ENCODE data around the gene AKR1A1.
A peak's percentile ranks its signal among the peaks of the same experiment; 100 is the strongest.
"Not testable (repeated sequence)": the region's sequence is repeated elsewhere in the genome, so short reads cannot be mapped to it uniquely, and the experiment has no call there.

The AKR1A1 gene

GRCh38 chr1:45550401-45551351 is at the start of gene AKR1A1:
Gene AKR1A1, plus strand, starts transcription at chr1:45550826. Its CDS starts 10,969 bp downstream, at chr1:45561795.
- DNase-seq (ENCODE audit: low read depth in 1 of 2, low spot score in 1 of 2), result peak; percentile 78 to 87

- DNase-seq (ENCODE audit: low read depth in 1 of 2, low spot score in 1 of 2), result no peak
Observed at GRCh38 chr1:45501505-45501859, 49.1 kb upstream of the AKR1A1 start.

DNA sequence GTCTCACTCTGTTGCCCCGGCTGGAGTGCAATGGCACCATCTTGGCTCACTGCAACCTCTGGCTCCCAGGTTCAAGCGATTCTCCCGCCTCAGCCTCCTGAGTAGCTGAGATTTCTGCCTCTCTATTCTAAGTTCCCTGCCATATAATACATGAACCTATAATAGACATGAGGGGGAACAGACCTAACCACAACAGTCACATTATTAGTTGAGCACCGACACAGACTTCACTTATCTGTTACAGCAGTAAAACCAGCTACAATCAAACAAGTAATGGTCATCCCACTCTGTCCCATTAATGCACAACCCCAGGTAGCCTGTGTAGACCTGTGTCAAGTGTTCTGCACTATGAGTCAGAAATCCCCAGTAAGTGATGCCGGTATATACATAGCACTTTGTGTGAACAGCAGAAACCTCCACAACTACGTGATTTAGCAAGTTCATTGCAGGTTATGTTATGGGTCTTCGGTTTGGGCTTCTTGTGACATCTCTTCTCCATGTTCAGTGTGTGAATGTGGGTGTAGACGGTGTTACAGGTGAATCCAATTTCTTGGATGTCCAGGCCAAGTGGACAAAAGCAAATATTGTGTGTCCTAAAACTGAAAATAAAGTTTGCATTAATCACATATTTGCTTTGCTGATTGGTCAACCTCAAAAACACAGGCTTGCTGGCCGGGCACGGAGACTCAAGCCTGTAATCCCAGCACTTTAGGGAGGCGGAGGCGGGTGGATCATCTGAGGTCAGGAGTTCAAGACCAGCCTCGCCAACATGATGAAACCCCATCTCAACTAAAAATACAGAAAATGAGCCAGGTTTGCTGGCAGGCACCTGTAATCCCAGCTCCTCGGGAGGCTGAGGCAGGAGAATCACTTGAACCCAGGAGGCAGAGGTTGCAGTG is 46.9 kb upstream of the AKR1A1 start:
- DNase-seq (ENCODE audit: low read depth in 1 of 2, low spot score in 1 of 2), result no peak

- no peak for DNase-seq (ENCODE audit: low read depth in 1 of 2, low spot score in 1 of 2)
Observed at GRCh38 chr1:45507195-45507594, 43.4 kb upstream of the AKR1A1 start.

DNA sequence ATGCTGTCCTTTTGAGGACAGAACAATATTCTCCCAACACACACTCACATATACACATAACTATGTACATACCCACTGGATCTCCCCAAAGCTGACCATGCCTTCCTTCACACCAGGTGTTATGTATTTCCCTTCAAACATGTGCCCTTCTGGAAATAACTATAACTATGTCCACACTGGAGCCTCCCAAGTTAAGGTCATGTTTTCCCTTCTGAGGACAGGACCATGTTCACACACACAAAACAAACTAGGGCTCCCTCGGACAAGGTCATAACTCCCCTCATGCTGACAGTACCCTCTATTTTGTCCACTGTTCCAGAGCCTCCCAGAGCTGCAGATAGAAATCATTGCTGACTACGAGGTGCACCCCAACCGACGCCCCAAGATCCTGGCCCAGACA is 42.7 kb upstream of the AKR1A1 start:
- no peak for DNase-seq (ENCODE audit: low read depth in 1 of 2, low spot score in 1 of 2)

DNA sequence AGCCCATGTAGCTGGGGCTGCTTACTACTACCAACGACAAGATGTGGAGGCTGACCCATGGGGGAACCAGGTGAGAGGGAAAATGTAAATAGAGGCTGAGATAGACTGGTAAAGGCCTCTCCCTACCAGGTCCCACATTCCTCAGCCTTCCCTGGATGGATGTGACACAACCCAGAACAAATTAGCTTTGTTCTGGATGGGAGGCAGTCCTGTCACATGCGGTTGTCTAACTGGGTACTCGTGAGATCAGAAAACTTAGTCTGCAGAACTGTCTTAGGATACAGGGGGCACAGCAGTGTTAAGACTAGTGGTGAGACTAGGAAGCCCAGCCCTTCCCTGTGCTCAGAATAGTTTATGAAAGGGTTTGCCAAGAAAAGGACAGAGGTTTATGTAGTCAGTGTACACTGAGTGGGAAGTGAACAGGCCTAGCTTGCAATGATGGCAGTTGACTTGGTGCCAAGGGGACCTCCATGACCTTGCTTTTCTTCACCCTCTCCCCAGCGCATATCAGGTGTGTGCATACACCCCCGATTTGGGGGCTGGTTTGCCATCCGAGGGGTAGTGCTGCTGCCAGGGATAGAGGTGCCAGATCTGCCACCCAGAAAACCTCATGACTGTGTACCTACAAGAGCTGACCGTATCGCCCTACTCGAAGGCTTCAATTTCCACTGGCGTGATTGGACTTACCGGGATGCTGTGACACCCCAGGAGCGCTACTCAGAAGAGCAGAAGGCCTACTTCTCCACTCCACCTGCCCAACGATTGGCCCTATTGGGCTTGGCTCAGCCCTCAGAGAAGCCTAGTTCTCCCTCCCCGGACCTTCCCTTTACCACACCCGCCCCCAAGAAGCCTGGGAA is 42.1 kb upstream of the AKR1A1 start:
- no peak for DNase-seq (ENCODE audit: low read depth in 1 of 2, low spot score in 1 of 2)

GRCh38 chr1:45510036-45510971 is 40.3 kb upstream of the AKR1A1 start:
- DNase-seq (ENCODE audit: low read depth in 1 of 2, low spot score in 1 of 2), result no peak

GRCh38 chr1:45510972-45511527 is 39.6 kb upstream of the AKR1A1 start:
- DNase-seq (ENCODE audit: low read depth in 1 of 2, low spot score in 1 of 2), result no peak

DNA sequence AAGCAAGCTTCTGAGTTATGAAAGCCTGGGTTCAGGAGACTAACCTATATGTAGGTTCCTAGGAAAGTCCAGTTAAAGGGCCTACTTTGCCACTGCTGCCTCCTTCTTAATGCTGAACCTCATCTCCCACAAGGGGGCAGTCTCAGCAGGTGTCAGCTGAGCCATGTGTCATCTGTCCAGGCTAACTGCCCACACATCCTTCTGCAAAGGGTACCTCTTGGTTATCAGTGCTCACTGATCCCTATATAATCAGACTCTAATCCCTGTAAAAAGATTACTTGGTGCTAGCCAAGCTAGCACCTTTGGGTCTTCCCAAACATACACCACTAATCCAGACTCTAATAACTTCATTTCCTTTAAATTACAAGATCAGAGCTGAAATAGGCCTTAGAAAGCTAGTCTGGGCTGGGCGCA is 38.0 kb upstream of the AKR1A1 start:
- peak in 1 of 2 donors; percentile 50 for DNase-seq (ENCODE audit: low read depth in 1 of 2, low spot score in 1 of 2)

DNA sequence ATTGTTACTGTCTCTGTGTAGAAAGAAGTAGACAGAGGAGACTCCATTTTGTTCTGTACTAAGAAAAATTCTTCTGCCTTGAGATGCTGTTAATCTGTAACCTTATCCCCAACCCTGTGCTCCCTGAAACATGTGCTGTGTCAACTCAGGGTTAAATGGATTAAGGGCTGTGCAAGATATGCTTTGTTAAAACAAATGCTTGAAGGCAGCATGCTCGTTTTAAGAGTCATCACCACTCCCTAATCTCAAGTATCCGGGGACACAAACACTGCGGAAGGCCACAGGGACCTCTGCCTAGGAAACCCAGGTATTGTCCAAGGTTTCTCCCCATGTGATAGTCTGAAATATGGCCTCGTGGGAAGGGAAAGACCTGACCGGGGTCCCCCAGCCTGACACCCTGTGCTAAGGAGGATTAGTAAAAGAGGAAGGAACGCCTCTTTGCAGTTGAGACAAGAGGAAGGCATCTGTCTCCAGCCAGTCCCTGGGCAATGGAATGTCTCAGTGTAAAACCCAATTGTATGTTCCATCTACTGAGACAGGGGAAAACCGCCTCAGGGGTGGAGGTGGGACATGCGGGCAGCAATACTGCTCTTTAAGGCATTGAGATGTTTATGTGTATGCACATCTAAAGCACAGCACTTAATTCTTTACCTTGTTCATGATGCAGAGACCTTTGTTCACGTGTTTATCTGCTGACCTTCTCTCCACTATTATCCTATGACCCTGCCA is 36.9 kb upstream of the AKR1A1 start:
- DNase-seq (ENCODE audit: low read depth in 1 of 2, low spot score in 1 of 2), result not testable (repeated sequence)

DNA sequence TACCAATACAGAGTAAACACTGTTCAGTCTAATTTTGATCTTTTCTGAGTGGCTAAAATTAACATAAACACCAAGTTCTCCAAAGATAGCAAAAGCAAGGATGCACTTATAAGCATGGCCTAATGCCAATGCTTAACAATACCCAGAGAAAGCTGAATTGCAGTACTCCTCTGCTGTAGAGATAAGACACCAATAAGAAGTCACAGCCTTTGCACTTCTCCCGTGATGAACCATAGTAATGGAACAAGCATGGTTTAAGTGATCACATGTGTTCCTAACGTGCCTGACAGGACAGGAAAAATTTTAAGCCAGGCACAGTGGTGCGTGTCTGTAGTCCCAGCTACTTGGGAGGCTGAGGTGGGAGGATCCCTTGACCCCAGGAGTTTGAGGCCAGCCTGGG is 34.6 kb upstream of the AKR1A1 start:
- DNase-seq (ENCODE audit: low read depth in 1 of 2, low spot score in 1 of 2), result no peak

DNA sequence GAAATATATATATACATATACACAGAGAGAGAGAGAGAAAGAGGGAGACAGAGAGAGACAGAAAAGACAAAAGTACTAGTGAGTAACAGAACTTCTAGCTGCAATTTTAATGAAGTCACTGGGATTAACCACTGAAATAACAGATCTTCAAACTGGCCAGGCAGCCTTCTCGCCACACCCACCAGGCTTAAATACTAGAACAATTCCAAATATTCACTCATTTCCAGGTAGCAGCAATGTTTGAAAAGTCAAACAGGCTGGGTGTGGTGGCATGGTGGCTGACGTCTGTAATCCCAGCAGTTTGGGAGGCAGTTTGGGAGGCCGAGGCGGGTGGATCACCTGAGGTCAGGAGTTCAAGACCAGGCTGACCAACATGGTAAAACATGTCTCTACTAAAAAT is 34.2 kb upstream of the AKR1A1 start:
- DNase-seq (ENCODE audit: low read depth in 1 of 2, low spot score in 1 of 2), result no peak

DNA sequence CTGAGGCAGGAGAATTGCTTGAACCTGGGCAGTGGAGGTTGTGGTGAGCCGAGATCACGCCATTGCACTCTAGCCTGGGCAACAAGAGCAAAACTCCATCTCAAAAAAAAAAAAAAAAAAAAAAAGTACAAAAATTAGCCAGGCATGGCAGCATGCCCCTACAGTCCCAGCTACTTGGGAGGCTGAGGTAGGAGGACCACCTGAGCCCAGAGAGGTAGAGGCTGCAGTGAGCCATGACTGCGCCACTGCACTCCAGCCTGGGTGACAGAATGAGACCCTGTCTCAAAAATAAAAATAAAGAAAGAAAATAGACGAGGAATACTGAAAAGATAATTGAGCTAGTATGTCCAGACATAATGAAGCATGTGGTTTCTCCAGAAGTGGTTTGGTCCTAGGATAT is 32.3 kb upstream of the AKR1A1 start:
- DNase-seq (ENCODE audit: low read depth in 1 of 2, low spot score in 1 of 2), result not testable (repeated sequence)

DNA sequence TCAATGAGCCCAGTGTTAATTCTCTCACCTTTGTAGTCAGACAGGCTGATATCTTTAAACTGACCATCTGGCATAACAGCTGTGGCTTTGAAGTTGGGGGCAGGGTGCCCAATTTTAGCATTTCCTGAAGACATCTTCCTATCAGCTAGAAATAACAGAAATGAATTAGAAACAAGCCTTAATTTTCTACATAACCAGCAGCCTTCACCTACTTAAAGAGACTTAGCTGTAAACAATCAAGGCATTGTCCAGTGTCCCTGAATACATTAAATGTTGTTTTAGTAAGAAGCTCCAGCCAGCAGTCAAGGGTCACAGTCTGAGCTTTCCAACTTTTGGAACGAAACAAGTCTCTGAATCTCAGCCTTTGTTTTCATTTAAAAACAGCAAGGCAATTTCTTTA is 31.7 kb upstream of the AKR1A1 start:
- DNase-seq (ENCODE audit: low read depth in 1 of 2, low spot score in 1 of 2), result no peak

DNA sequence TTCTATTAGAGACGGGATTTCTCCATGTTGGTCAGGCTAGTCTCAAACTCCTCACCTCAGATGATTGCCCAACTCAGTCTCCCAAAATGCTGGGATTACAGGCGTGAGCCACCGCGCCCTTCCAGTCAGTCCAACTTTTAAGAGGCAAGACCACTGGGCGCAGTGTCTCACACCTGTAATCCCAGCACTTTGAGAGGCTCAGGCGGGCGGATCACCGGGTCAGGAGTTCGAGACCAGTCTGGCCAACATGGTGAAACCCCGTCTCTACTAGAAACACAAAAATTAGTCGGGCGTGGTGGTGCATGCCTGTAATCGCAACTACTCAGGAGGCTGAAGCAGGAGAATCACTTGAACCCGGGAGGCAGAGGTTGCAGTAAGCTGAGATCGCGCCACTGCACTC is 30.9 kb upstream of the AKR1A1 start:
- not testable (repeated sequence) for DNase-seq (ENCODE audit: low read depth in 1 of 2, low spot score in 1 of 2)

DNA sequence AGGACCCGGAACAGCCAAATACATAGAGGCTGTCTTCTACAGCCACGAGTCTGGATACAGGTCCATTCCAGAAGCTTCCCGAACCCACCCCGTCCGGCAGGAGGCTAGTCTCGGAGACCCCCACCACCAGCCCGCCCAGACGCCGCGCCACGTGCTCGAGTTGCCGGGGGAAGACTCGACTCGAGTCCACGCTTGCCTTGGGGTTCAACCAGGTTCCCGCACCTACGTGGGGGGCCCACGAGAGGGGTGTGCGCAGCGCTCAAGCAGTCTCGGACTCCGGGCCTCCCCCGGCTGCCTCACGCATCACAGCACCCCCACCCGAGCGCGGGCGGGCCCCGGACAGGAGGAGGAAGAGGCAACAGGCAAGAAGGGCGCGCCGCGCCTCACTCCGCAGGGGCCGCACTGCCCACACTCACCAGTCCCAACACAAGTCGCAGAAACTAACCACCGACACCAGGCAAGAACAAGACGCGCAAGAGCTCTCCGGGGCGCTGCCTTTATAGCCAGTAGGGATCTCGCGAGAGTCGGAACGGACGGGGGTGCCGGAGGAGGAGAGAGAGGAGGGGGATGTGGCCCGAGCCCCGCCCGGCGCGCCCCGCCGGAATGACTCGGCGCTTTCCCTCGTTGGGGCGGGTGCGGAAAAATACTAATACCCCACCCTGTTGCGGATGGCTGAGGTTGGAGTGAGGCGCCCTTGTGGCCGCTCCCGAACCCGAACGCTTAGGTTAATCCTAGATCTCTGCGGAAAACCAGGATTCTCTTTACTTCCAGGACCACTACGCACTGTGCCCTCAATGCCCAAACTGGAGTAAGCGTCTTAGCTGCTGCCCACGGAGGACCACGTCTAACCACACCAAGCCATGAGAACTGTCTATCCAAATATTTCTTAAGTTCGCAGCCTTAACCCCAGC is 29.0 kb upstream of the AKR1A1 start, which contains the start of gene PRDX1:
TSS of gene PRDX1 (minus strand) at position 472 of the 911 bp plus-strand sequence. CDS start 2,841 bp downstream, outside the sequence.
- peak; percentile 98 to 99 for DNase-seq (ENCODE audit: low read depth in 1 of 2, low spot score in 1 of 2)

DNA sequence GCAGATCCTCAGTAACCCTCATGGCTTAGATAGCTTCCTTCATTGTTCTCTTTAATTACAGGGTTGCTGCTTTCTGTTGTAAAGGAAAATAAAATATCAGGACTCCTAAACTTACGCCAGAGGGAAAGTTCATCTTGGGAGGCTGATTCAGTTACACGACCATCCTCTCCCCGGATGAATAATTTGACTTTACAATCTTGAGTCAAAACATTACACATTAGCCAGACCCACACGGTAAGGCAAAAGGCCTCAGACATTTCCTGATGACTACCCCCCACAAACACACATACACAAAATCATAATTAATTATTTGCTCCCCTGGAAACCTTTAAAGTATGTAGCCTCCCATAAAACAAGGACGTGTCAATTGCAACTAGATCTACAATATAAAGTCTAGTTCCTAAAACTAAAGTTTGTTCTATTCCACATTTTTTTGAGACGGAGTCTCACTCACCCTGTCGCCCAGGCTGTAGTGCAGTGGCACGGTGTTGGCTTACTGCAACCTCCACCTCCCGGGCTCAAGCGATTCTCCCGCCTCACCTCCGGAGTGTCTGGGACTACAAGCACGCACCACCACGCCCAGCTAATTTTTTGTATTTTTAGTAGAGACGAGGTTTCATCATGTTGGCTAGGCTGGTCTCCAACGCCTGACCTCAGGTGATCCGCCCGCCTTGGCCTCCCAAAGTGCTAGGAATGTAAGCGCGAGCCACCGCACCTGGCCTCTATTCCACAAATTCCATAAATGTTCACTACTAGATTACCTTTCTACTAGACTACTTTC is 28.1 kb upstream of the AKR1A1 start:
- DNase-seq (ENCODE audit: low read depth in 1 of 2, low spot score in 1 of 2), result no peak
